GM19467 (cell line): ENCODE results near the gene MEF2D.
A peak's percentile ranks its signal among the peaks of the same experiment; 100 is the strongest.

Experiments used
- ATAC-seq: cut with Tn5 transposase; IDR thresholded peaks from one replicate; pipeline ENCODE4 v1.9.1; 2021; ENCODE audit warnings: mild to moderate bottlenecking, moderate library complexity; ENCODE audit not compliant: unreplicated experiment

MEF2D gene

GRCh38 chr1:156525071-156525501 lies 24.5 kb upstream of the MEF2D start:
- no peak for ATAC-seq

DNA sequence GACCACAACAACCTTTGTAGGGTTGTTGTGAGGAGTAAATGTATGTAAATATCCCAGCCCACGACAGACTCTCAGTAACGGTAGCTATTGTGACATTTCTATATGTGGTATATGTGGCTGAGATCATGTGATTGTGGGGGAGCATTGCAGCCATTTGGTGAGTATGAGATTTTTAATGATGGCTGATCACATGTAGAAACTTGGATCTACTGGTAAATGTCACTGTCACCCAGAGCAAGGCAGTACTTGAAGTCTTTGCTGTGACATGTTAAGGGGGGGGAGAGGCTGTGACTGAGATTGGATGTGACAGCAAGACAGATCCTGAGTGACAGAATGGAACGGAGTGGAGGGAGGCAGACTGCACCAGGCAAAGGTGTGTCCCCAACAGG lies 23.9 kb upstream of the MEF2D start:
- ATAC-seq: no peak

DNA sequence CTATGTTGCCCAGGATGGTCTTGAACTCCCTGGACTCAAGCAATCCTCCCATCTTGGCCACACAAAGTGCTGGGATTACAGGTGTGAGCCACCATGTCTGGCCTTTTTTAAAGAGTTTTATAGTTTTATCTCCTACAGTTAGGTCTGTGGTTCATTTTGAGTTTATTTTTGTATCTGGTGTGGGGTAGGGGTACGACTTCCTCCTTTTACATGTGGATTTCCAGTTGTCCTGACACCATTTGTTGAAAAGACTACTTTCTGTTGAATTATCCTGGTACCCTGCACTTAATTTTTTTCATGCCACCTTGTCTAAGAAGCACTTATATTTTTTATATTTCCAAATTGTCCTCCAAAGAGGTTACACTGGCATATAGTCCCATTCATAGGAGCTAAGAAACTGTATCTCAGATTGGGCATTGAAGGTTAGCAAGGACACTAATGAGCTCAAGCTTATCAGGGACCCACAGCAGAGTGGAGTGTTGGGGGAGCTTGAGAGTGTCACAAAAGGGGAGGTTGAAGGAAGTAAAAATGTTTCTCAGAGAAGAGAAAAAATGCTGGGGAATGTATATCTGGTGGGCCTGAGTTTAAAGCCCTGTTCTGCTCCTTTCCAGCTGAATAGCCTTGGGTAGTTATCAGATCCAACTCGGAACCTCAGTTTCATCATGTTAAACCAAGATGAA lies 23.4 kb upstream of the MEF2D start:
- ATAC-seq: no peak

GRCh38 chr1:156522443-156522970 lies 21.9 kb upstream of the MEF2D start:
- ATAC-seq: no peak

DNA sequence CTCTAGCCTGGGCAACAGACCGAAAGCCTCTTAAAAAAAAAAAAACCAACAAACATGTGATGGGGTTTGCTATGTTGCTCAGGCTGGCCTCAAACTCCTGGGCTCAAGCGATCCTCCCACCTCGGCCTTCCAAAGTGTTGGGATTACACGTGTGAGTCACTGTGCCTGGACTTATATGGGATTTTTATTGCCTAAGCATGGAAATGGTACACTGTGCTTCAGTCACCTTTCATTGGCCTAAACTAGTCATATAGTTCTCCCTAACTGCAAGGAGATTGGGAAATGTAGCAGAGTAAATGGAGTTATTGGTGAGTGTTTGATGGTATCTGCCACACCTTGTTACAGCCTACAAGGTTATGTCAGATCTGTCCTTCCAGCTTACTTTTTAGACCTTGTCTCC lies 17.2 kb upstream of the MEF2D start:
- ATAC-seq: no peak

- ATAC-seq: no peak
These were observed 16.2 kb upstream of the MEF2D start for GRCh38 chr1:156516821-156517220.

DNA sequence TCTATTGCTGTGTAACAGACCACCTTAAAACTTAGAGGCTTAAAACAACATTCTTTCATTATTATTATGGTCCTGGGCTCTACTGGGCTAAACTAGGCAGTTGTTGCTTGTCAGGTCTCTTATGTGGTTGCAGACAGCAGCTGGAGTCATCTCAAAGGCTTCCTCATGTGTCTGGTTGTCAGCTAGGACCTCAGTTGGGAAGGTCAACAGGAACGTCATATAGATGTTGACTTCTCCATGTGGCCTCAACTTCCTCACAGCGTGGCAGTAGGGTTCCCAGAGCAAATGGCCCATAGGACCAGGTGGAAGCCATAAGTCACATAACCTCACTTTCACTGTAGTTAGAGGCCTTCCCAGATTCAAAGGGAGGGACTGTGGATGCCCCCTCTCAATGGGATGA lies 15.4 kb upstream of the MEF2D start:
- no peak for ATAC-seq

DNA sequence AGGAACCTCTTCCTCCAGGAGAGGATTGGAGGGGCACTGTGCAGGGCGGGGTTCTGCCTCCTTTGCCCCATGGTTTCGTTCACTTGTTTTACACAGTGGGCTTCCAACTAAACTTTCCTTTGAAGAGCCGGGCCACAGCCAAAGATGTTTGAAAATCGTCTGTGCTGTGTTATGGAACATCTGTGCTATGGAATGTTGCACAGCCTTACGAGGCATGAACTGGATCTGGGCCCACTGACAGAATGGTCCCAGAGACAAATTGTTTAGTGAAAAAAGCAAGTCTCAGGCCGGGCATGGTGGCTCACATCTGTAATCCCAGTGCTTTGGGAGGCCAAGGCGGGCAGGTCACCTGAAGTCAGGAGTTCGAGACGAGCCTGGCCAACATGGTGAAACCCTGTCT lies 12.6 kb upstream of the MEF2D start:
- no peak for ATAC-seq

DNA sequence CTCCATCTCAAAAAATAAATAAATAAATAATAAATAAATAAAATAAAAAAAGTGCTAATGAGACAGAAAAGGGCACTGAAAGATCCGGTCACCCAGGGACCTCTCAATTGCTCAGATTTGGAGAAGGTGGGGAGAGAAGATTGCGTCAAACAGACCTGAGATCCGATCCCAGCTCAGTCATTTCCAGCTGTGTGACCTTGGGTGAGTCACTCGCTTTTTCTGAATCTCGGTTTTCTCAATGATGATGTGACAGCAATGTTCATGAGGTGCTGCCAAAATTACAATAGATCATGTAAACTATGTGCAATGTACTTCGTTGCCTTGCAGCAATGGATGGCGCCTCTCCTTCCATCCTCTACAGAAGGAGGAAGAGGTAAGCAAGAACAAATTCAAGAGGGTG lies 11.1 kb upstream of the MEF2D start:
- ATAC-seq: no peak

- ATAC-seq: no peak
These were observed 10.1 kb upstream of the MEF2D start for GRCh38 chr1:156510709-156511108.

DNA sequence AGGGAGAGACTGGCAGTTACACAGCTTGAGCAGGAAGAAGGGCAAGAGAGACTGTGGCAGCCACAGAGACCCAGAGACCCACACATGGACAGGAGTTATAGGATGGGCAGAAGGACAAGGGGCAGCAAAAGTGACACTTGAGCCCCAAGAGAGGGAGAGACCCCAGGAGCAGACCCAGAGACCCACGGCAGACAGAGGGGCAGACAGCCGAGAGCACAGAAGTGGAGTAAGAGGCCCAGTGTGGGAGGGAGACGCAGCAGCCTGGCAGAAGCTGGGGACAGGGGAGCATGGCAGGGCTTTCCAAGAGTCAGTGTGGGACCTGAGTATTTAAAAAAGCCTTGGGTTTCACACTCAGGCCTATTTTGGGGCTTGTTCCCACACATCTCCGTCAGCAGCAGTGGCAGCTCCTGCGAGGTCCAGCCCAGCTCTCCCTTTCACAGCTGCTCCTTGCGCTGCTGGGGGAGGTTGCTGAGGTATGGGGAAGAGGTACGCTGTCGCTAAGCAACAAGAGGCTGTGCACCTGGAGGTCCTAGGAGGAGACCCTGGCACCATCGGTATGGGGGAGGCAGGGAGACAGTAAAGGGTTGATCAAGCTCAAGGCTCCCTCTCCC lies 9.0 kb upstream of the MEF2D start:
- no peak for ATAC-seq

DNA sequence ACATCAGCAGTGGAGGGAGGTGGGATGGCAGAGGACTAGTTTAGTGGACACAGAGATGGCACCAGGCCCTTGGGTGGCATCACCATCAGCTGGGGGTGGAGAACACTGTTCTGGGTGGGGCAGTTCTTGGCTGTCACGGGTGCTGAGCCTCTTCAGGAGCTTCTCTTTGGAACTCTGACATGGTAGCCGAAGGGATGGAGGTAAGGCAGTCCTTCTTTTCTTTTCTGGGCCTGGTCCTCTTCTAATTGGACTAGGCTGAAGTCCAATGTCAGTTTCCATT lies 8.3 kb upstream of the MEF2D start:
- ATAC-seq: no peak

DNA sequence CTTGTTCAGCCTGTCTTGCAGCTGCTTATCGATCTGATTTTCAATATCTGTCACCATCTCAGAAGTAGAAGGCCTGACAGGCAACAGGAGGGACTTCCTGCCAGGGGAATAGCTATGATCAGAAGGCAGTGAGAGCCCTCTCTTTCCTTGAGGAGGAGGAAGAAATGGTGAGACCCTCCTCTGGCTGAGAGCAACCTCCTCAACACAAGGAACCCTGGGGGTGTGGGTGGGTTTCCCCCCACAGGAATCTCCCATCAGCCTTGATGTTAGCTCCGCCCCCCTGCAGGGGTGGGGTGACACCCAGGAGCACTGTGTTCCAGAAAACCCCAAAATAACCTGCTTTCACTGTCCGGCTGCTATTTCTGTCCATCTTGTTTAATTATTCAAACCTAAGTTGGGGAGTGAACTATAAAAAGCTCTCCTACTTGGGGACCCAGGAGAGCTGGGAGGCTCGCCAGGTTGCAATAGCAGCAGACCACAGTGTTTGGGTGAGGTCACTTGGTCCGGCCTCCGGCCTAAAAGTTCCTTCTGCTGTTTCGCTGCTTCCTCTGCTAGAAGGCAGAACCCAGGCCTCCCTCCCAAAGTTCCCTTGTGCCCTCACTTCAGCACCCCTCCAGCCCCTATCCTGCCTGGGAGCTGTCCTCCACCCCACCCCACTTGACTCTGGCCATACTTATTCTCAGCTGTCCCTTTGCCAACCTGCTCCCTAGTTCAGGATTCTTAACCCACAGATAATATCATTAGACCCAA lies 7.8 kb upstream of the MEF2D start:
- no peak for ATAC-seq

DNA sequence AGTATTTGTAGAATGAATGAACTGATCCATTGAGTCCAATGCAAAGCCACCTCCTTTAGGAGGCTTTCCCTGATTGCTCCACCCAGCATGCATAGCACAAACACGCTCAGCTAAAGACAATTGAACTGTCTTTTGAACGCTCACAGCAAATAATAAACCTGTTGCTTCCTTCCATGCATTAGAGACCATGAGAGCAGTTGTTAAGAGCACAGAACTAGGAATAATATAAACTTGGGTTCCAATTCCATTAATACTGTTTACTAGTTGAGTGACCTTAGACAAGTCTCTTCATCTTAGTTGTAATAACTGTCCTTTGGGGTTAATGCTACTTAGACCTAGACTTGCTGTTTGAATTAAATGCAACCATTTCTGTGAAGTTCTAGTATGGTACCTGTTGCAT lies 5.9 kb upstream of the MEF2D start:
- no peak for ATAC-seq

GRCh38 chr1:156505679-156506298 lies 5.2 kb upstream of the MEF2D start:
- no peak for ATAC-seq

DNA sequence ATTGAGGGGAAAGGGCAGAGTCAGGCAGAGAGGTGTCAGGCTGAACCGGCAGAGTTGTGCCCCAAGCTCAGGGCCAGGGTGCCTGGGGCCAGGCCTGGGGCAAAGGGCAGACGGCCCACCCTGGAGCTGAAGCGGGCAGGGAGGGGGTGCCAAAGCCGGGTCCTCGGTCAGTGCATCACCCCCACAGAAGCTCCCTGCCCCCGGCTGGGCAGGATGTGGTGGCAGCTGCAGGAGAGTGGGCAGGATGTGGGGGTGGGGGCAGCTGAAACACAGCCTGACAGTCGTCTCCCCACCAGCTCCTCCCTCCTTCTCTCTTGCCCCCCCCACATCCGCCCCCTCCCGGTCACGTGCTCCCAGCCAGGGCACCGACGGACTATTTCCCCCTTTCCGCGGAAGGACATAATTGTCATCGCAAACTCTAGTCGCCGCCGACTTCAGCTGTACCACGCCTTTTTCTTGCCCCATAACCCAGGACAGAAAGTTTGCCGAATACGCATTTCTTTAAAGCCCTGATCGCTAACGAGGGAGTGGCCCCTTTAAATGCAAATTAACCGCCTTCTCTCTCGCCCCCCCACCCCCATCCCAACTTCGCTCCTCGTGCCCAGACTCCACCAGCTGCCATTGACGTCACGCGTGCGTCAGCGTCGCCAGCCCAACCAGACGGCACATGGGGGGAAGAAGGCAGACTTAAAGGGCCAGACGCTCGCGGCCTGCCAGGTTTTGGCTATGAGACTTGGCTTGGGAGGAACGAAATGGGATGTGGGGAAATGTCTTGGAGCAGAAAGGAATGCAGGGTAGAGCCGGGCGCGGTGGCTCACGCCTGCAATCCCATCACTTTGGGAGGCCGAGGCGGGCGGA lies 4.5 kb upstream of the MEF2D start:
- peak; percentile 35 for ATAC-seq

GRCh38 chr1:156504438-156504813 lies 3.9 kb upstream of the MEF2D start:
- no peak for ATAC-seq

DNA sequence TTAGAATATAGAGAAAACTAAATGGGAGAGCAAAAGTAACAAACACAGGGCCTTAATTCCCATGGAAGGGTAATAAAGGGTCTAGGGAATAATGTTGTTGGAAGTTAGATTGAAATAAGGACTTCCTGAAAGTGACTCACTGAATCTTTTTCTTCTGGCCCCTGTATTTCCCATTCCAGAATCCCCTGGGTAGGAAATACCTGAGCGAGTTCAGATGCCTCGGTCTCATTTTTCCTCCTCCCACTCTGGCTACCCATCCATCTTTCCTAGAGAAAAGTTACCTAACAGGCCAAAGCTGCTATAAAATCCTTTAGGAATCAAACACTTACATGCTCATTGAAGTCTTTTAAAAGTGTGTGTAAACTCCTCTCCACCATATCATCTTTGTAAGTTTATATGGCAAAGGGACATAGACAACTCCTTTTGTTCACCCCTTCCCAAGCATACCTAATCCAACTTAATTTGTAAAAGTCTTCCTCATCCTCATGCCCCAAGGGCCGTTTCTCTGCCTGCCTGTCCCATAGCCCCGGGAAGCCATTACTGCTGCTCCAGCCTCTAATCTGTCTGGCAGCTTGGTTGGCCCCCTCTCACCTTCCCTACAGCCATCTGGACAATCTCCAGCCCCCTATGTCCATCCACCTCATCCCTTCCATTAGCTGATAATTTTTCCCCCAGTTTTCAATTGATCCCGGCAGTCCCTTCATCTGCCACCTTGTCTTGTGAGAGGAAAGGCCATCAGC lies 3.3 kb upstream of the MEF2D start:
- no peak for ATAC-seq

- ATAC-seq: no peak
These were observed 2.5 kb upstream of the MEF2D start for GRCh38 chr1:156502894-156503697.
